ENCODE data around the gene BCL11A.

BCL11A gene

DNA sequence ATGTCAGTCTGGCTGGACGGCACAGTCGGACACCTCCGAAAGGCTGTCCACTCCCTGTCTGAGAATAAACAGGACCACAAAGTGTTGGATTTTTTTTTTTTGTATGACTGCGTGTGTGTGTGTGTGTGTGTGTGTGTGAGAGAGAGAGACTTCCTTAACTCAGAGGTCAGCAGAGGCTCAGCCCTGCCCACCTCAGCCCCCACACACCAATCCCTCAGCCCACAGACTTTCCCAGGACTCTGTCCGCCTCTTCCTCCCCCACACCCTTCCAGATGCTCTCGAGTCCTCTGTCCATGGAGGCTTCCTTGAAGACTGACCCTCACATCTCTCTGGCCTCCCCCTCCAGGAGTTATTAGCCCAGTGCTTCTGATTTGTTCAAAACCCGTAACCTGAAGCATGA is 147.3 kb downstream of the BCL11A start:
- DNase-seq (ENCODE audit: low read depth) = no peak

GRCh38 chr2:60405271-60405919 is 148.1 kb downstream of the BCL11A start:
- DNase-seq (ENCODE audit: low read depth) = no peak

Data from activated T-cell treated with anti-CD3 and anti-CD28 coated beads for 48 hours (primary cell).